Caco-2 (cell line): Measurements from ENCODE around the gene SHE. TPM values are rescaled to one million over a fixed set of nuclear protein-coding genes. Genes with fewer than 3 reads are reported as not detected.

Experiments
- BruUV-seq: library from RNA; stranded (reverse); fragments of 400-500 nt; replicated peaks from 2 replicates; lab custom pipeline; 2021; lab: Mats Ljungman, UMichigan
- CTCF ChIA-PET: fragments of 300-600 bp; sonication (Branson Sonifier 250); formaldehyde crosslinking; loops from one replicate; lab custom pipeline; 2022; ENCODE audit warnings: antibody characterized with exemption; lab: Charles Lee
- POLR2A ChIA-PET: fragments of 300-600 bp; sonication (Branson Sonifier 250); formaldehyde crosslinking; loops from one replicate; lab custom pipeline; 2022; ENCODE audit warnings: antibody characterized with exemption; lab: Charles Lee
- DNase-seq, 2 experiments: peaks; one replicate each; pipeline versions ENCODE4 v3.0.0 to v3.0.0-alpha.2; 2020 to 2022
- H3K27me3 ChIP-seq: replicated peaks from 2 replicates; pipeline ENCODE4 v1.6.0; 2011; ENCODE audit warnings: low read length; ENCODE audit not compliant: control insufficient read depth, insufficient read depth
- H3K36me3 ChIP-seq: 2 replicates; pipeline ENCODE4 v1.5.1; 2011; ENCODE audit warnings: low read length; ENCODE audit not compliant: control insufficient read depth, insufficient read depth
- H3K4me1 ChIP-seq: fragments of 250-450 bp; sonication (Bioruptor Pico); 2 replicates; pipeline ENCODE4 v1.5.1; 2020; ENCODE audit warnings: mild to moderate bottlenecking
- H3K4me3 ChIP-seq: 2 replicates; pipeline ENCODE4 v1.5.1; 2011; ENCODE audit warnings: low read depth, mild to moderate bottlenecking, control low read depth, low read length
- H3K9me3 ChIP-seq: fragments of 250-450 bp; sonication (Bioruptor Pico); 2 replicates; pipeline ENCODE4 v1.5.1; 2020; ENCODE audit warnings: mild to moderate bottlenecking, moderate library complexity
- H3K27ac Mint-ChIP-seq: one replicate; pipeline ENCODE4 v1.8.0; 2022; ENCODE audit warnings: mixed read lengths; ENCODE audit not compliant: unreplicated experiment
- H3K27me3 Mint-ChIP-seq: one replicate; pipeline ENCODE4 v1.8.0; 2022; ENCODE audit warnings: mixed read lengths; ENCODE audit not compliant: insufficient read depth, unreplicated experiment
- H3K36me3 Mint-ChIP-seq: one replicate; pipeline ENCODE4 v1.8.0; 2022; ENCODE audit warnings: mild to moderate bottlenecking, mixed read lengths; ENCODE audit not compliant: insufficient read depth, unreplicated experiment
- H3K4me1 Mint-ChIP-seq: one replicate; pipeline ENCODE4 v1.8.0; 2022; ENCODE audit warnings: low read depth, mixed read lengths; ENCODE audit not compliant: unreplicated experiment
- H3K4me3 Mint-ChIP-seq: one replicate; pipeline ENCODE4 v1.8.0; 2022; ENCODE audit warnings: mild to moderate bottlenecking, moderate library complexity, mixed read lengths; ENCODE audit not compliant: unreplicated experiment
- H3K9me3 Mint-ChIP-seq: one replicate; pipeline ENCODE4 v1.8.0; 2022; ENCODE audit warnings: mixed read lengths; ENCODE audit not compliant: unreplicated experiment
- intact Hi-C: fragments of 100-400 bp; cut with micrococcal nuclease; formaldehyde crosslinking; loops from one replicate; pipeline ENCODE4 v1.10.0; 2022; ENCODE audit not compliant: unreplicated experiment
- total RNA-seq: library from RNA; stranded (reverse); gene quantifications from 2 replicates; pipeline ENCODE4 v1.2.3, GENCODE V29; 2022
- TF ChIP-seq, protein P1 (sequence below), 2 experiments: fragments of 200-600 bp in 1 of 2; IDR thresholded peaks; 1 replicate in 1 of 2; 2 replicates in 1 of 2; pipeline versions ENCODE4 v1.5.1 to v1.8.0; 2011 to 2022; ENCODE audit warnings: antibody characterized with exemption in 1 of 2, control low read depth in 1 of 2, inconsistent platforms in 1 of 2, low read depth in 1 of 2, low read length in 1 of 2, mild to moderate bottlenecking in 1 of 2, moderate library complexity in 1 of 2; ENCODE audit not compliant: insufficient read depth in 1 of 2, severe bottlenecking in 1 of 2, unreplicated experiment in 1 of 2

Gene SHE
- total RNA-seq, 1 experiment from 2014 or later, result not detected

DNA sequence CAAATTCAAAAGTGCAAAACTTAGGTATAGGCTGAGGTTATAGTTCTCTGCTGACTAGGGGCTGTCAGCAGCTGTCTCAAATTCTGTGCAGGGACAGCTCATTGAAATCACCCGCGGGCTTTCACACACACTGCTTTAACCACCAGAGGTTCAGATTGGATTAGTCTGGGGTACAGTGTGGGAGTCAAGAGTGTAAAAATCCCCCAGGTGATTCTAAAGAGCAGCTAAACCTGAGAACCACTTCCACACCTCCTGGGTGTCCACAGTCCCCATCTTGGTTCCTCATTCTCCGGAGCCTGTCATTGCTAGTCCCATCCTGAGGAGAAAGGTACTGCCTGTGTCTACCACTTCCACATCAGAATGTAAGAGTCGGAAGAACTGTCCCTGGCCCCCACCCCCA is 10.1 kb downstream of the SHE start:
- POLR2A ChIA-PET, result no interaction called here
- no TSS peak for BruUV-seq
- no peak for DNase-seq

DNA sequence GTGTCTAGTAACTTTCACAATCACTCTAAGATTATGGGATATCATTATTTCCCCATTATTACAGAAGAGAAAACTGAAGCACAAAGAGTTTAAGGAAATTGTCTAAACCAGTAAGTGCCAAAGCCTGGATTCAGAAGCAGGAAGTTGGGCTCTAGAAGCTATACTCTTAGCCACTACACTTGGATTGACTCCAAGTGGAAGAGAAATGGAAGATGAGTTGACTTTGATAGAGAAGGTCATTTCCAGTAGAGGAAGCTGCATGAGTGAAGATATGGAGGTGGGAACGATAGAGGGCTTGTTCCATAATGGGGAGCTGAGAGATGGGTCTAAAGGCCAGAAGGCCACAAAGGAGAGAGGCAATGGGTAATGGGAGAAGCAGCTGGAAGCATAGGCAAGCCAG is 11.9 kb downstream of the SHE start:
- Histone ChIP-seq H3K4me1 (no peaks in the 10 kb centered on the region), H3K27me3 (no peaks in the 10 kb centered on the region; the same call in none of the 2 replicates), H3K9me3 (no peaks in the 10 kb centered on the region), H3K36me3 (no peaks in the 10 kb centered on the region), H3K4me3 (no peak overlapping the region)
- ChIA-PET POLR2A (no interaction called here), CTCF (no interaction called here)
- Mint-ChIP-seq H3K27me3 (peaks cover 11% of the 10 kb centered on the region), H3K27ac (no peak overlapping the region), H3K36me3 (no peaks in the 10 kb centered on the region), H3K9me3 (no peaks in the 10 kb centered on the region), H3K4me3 (no peak overlapping the region), H3K4me1 (no peaks in the 10 kb centered on the region)
- TF ChIP-seq, protein P1, sequence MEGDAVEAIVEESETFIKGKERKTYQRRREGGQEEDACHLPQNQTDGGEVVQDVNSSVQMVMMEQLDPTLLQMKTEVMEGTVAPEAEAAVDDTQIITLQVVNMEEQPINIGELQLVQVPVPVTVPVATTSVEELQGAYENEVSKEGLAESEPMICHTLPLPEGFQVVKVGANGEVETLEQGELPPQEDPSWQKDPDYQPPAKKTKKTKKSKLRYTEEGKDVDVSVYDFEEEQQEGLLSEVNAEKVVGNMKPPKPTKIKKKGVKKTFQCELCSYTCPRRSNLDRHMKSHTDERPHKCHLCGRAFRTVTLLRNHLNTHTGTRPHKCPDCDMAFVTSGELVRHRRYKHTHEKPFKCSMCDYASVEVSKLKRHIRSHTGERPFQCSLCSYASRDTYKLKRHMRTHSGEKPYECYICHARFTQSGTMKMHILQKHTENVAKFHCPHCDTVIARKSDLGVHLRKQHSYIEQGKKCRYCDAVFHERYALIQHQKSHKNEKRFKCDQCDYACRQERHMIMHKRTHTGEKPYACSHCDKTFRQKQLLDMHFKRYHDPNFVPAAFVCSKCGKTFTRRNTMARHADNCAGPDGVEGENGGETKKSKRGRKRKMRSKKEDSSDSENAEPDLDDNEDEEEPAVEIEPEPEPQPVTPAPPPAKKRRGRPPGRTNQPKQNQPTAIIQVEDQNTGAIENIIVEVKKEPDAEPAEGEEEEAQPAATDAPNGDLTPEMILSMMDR (IDR thresholded peaks at IDR 0.05; ENCODE audit: insufficient read depth in 1 of 2, low read depth in 1 of 2, low read length in 1 of 2, severe bottlenecking in 1 of 2, unreplicated experiment in 1 of 2), result no peak
- no TSS peak for BruUV-seq
- intact Hi-C loops, result no loop called here
- DNase-seq, result no peak

More for the DNA sequence above, 10.1 kb downstream of the SHE start:
- no peak overlapping the region for H3K4me3 ChIP-seq
- intact Hi-C loops, result no loop called here
- H3K27me3 Mint-ChIP-seq, result peaks cover 8% of the 10 kb centered on the region
- TF ChIP-seq, protein P1 (IDR thresholded peaks at IDR 0.05; ENCODE audit: insufficient read depth in 1 of 2, low read depth in 1 of 2, low read length in 1 of 2, severe bottlenecking in 1 of 2, unreplicated experiment in 1 of 2), result no peak
- no peaks in the 10 kb centered on the region for H3K36me3 ChIP-seq
- H3K4me3 Mint-ChIP-seq, result no peak overlapping the region
- no peaks in the 10 kb centered on the region for H3K9me3 Mint-ChIP-seq
- H3K27ac Mint-ChIP-seq, result no peak overlapping the region
- H3K27me3 ChIP-seq, result no peaks in the 10 kb centered on the region; the same call in 1 of the 2 replicates
- peaks cover 6% of the 10 kb centered on the region for H3K4me1 Mint-ChIP-seq
- H3K9me3 ChIP-seq, result no peaks in the 10 kb centered on the region
- H3K4me1 ChIP-seq, result 0 out of 2 replicates have a peak, but pooled peaks cover 5% of the 10 kb centered on the region
- peaks cover 5% of the 10 kb centered on the region for H3K36me3 Mint-ChIP-seq
- CTCF ChIA-PET, result no interaction called here

DNA sequence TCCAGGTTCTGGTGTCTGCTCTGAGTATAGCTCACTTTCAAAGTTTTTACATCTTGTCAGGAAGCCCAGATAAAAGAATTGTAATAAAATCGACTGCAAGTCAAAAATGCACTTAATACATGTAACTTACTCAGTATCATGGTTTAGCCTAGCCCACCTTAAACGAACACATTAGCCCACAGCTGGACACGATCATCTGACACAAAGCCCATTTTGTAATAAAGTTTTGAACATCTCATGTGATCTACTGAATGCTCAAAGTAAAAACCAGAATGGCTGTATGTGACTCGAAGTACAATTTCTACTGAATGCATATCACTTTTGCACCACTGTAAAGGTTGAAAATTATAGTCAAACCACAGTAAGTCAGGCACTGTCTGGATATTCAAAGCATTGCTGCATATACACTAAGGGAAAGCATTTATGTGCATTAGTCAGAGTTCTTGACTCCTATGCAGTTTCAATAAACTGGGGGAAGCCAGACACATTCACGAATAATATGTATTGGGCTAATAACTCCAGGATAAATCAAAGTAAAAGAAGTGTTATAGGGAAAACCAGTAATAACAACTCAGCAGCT is 12.4 kb downstream of the SHE start:
- Histone ChIP-seq H3K36me3 (no peaks in the 10 kb centered on the region), H3K4me1 (no peaks in the 10 kb centered on the region), H3K27me3 (no peaks in the 10 kb centered on the region; the same call in none of the 2 replicates), H3K4me3 (no peak overlapping the region), H3K9me3 (no peaks in the 10 kb centered on the region)
- H3K36me3 Mint-ChIP-seq, result no peaks in the 10 kb centered on the region
- TF ChIP-seq, protein P1 (IDR thresholded peaks at IDR 0.05; ENCODE audit: insufficient read depth in 1 of 2, low read depth in 1 of 2, low read length in 1 of 2, severe bottlenecking in 1 of 2, unreplicated experiment in 1 of 2), result no peak
- no peak overlapping the region for H3K27ac Mint-ChIP-seq
- no TSS peak for BruUV-seq
- DNase-seq, result no peak
- ChIA-PET POLR2A (interaction anchor here (0.6 kb wide), 1 partner anchor 11 kb away, joined by 5 read pairs; no protein-coding TSS in a partner anchor), CTCF (interaction anchor here (0.6 to 0.7 kb wide), 2 partner anchors 84 to 389 kb away, joined by 3 read pairs; no protein-coding TSS in a partner anchor)
- H3K27me3 Mint-ChIP-seq, result peaks cover 11% of the 10 kb centered on the region
- H3K4me1 Mint-ChIP-seq, result no peaks in the 10 kb centered on the region
- H3K9me3 Mint-ChIP-seq, result no peaks in the 10 kb centered on the region
- intact Hi-C loops, result loop anchor here (10.0 kb wide), 2 partner anchors 255 to 385 kb away; partner anchors contain the start of gene KCNN3
- no peak overlapping the region for H3K4me3 Mint-ChIP-seq
